Measurements from ENCODE around the gene MSH5. TPM values are rescaled to one million over a fixed set of nuclear protein-coding genes. Genes with fewer than 3 reads are reported as not detected.

MSH5 gene
- total RNA-seq, 1 experiment from 2014 or later, result 22.4 TPM

GRCh38 chr6:31727034-31727716 lies 12.6 kb upstream of the MSH5 start:
- DNase-seq, result no peak
- no peak overlapping the region for H3T11ph ChIP-seq (ENCODE audit: low read length)
- H3K9me3 ChIP-seq (ENCODE audit: control insufficient read depth, low read depth, low read length), result no peaks in the 10 kb centered on the region
- no peak overlapping the region for H3K23ac ChIP-seq (ENCODE audit: insufficient read length, low read depth, low read length)
- no peak overlapping the region for H2AK5ac ChIP-seq (ENCODE audit: insufficient read length, low read length)
- no peak for TF ChIP-seq CTCF (conservative IDR thresholded peaks at IDR 0.05)
- H3K14ac ChIP-seq (ENCODE audit: insufficient read depth, low read length), result no peak overlapping the region
- no peak overlapping the region for H2BK20ac ChIP-seq (ENCODE audit: low read depth, low read length, poor library complexity, severe bottlenecking)
- peaks cover 15 to 20% of the 10 kb centered on the region in 2 experiments for H3K4me1 Mint-ChIP-seq
- no peak overlapping the region for H2BK15ac ChIP-seq (ENCODE audit: low read depth, low read length)
- H3K36me3 Mint-ChIP-seq (ENCODE audit: insufficient read depth in 1 of 3, low read depth in 3 of 3), result peaks cover 23 to 56% (median 49%) of the 10 kb centered on the region in 3 experiments
- no peak overlapping the region for H3K27ac Mint-ChIP-seq
- H3K4me2 ChIP-seq (ENCODE audit: insufficient read depth, insufficient read length, low read length), result no peak overlapping the region
- peaks cover 9% of the 10 kb centered on the region for H3K23me2 ChIP-seq (ENCODE audit: insufficient read length, low read depth, low read length, poor library complexity, severe bottlenecking)
- H4K5ac ChIP-seq (ENCODE audit: insufficient read length, low read depth, low read length), result no peak overlapping the region
- no CpG with 5 or more reads among the region's 7 CpGs for WGBS (ENCODE audit: extremely low coverage, insufficient read length, low lambda C conversion rate)
- H3K27ac ChIP-seq (ENCODE audit: insufficient read length, low read depth, low read length), result no peak overlapping the region
- H3K9me3 Mint-ChIP-seq, result no peaks in the 10 kb centered on the region; a peak in 2 of 5 replicates
- H2AFZ ChIP-seq (ENCODE audit: low read length), result no peak overlapping the region
- no peaks in the 10 kb centered on the region for H3K4me1 ChIP-seq (ENCODE audit: insufficient read depth, low read length)
- H3K9ac ChIP-seq (ENCODE audit: extremely low read depth, insufficient read length, low read length), result no peak overlapping the region
- no peaks in the 10 kb centered on the region for H3K27me3 ChIP-seq (ENCODE audit: insufficient read depth, low read length)
- H4K91ac ChIP-seq (ENCODE audit: insufficient read length, low read depth, low read length), result no peak overlapping the region
- no peaks in the 10 kb centered on the region for H3K79me2 ChIP-seq (ENCODE audit: insufficient read depth, low read length)
- H3K4ac ChIP-seq (ENCODE audit: low read depth, low read length), result no peak overlapping the region
- H3K79me1 ChIP-seq (ENCODE audit: insufficient read depth, low read depth, low read length, poor library complexity, severe bottlenecking), result no peaks in the 10 kb centered on the region
- H2BK120ac ChIP-seq (ENCODE audit: low read depth, low read length, poor library complexity, severe bottlenecking), result no peak overlapping the region
- H4K20me1 ChIP-seq (ENCODE audit: control insufficient read depth, insufficient read depth, insufficient read length), result no peaks in the 10 kb centered on the region
- H3K4me3 Mint-ChIP-seq, result peak overlapping the region in 1 of 2 experiments; percentile 55; a peak in 1 of 5 replicates
- H3K18ac ChIP-seq (ENCODE audit: insufficient read length, low read depth, low read length), result no peak overlapping the region
- H4K8ac ChIP-seq (replicated peaks; ENCODE audit: insufficient read length, low read depth, low read length), result no peak overlapping the region
- no peak overlapping the region for H3K56ac ChIP-seq (ENCODE audit: insufficient read length, low read depth, low read length)
- no peak overlapping the region for H2BK5ac ChIP-seq (ENCODE audit: insufficient read length, low read length)
- H3K27me3 Mint-ChIP-seq (ENCODE audit: low read depth), result no peaks in the 10 kb centered on the region
- no peak overlapping the region for H2BK12ac ChIP-seq (ENCODE audit: insufficient read length, low read depth, low read length)
